HEK293 (cell line): Measurements from ENCODE around the gene DNMT1.

Source experiments
- CTCF ChIP-seq: fragments of 450-650 bp; formaldehyde crosslinking; IDR thresholded peaks from 2 replicates; pipeline ENCODE4 v1.5.1; 2016; ENCODE audit warnings: missing biosample characterization, missing genetic modification characterization
- ZNF768 ChIP-seq: fragments of 450-650 bp; formaldehyde crosslinking; IDR thresholded peaks from 2 replicates; pipeline ENCODE4 v1.5.1; 2018; ENCODE audit warnings: missing biosample characterization, mild to moderate bottlenecking, missing genetic modification characterization

- TF ChIP-seq CTCF (tag by site-specific recombination), result no peak
- no peak for TF ChIP-seq ZNF768
Measured at GRCh38 chr19:10230861-10231611, 36.3 kb upstream of the DNMT1 start, which contains the start of gene S1PR2.
